Measurements from ENCODE around the gene FAM171A1.
"Not testable (repeated sequence)": the region's sequence is repeated elsewhere in the genome, so short reads cannot be mapped to it uniquely, and the experiment has no call there.

The FAM171A1 gene

GRCh38 chr10:15370856-15371701 is at the start of gene FAM171A1:
Gene FAM171A1, minus strand, starts transcription at chr10:15371289. Its CDS starts 237 bp downstream, at chr10:15371052.
- DNase-seq: peak; percentile 53
- TF ChIP-seq CTCF (IDR thresholded peaks at IDR 0.05; ENCODE audit: low read depth, low read length): peak; percentile 40; the same call in 1 of the 2 replicates
- peak within 1 kb of the TSS; percentile 77 for H3K27ac ChIP-seq
- H3K27me3 ChIP-seq (ENCODE audit: insufficient read depth, low read depth, severe bottlenecking): no peaks in the 10 kb centered on the region
- no peaks in the 10 kb centered on the region for H3K36me3 ChIP-seq
- H3K9me3 ChIP-seq (ENCODE audit: severe bottlenecking): no peaks in the 10 kb centered on the region
- peak within 1 kb of the TSS; percentile 76 for H3K4me3 ChIP-seq (ENCODE audit: low read depth, low read length)

GRCh38 chr10:15420858-15421257 is 49.8 kb upstream of the FAM171A1 start:
- no peak for DNase-seq

GRCh38 chr10:15419279-15419874 is 48.3 kb upstream of the FAM171A1 start:
- no peaks in the 10 kb centered on the region for H3K36me3 ChIP-seq
- peak; percentile 30; the same call in 1 of the 2 replicates for TF ChIP-seq CTCF (IDR thresholded peaks at IDR 0.05; ENCODE audit: low read depth, low read length)
- no peak overlapping the region for H3K4me3 ChIP-seq (ENCODE audit: low read depth, low read length)
- H3K27me3 ChIP-seq (ENCODE audit: insufficient read depth, low read depth, severe bottlenecking): no peaks in the 10 kb centered on the region
- H3K9me3 ChIP-seq (ENCODE audit: severe bottlenecking): no peaks in the 10 kb centered on the region
- H3K27ac ChIP-seq: no peak overlapping the region
- peak; percentile 27 for DNase-seq

More at GRCh38 chr10:15420858-15421257, 49.8 kb upstream of the FAM171A1 start:
- H3K4me3 ChIP-seq (ENCODE audit: low read depth, low read length): no peak overlapping the region
- no peak for TF ChIP-seq CTCF (IDR thresholded peaks at IDR 0.05; ENCODE audit: low read depth, low read length)
- H3K36me3 ChIP-seq: no peaks in the 10 kb centered on the region
- H3K9me3 ChIP-seq (ENCODE audit: severe bottlenecking): no peaks in the 10 kb centered on the region
- no peak overlapping the region for H3K27ac ChIP-seq
- H3K27me3 ChIP-seq (ENCODE audit: insufficient read depth, low read depth, severe bottlenecking): no peaks in the 10 kb centered on the region

GRCh38 chr10:15416034-15416433 is 44.9 kb upstream of the FAM171A1 start:
- Histone ChIP-seq H3K27ac (no peak overlapping the region), H3K27me3 (ENCODE audit: insufficient read depth, low read depth, severe bottlenecking) (no peaks in the 10 kb centered on the region), H3K9me3 (ENCODE audit: severe bottlenecking) (no peaks in the 10 kb centered on the region), H3K36me3 (no peaks in the 10 kb centered on the region), H3K4me3 (ENCODE audit: low read depth, low read length) (no peak overlapping the region)
- DNase-seq: no peak
- no peak for TF ChIP-seq CTCF (IDR thresholded peaks at IDR 0.05; ENCODE audit: low read depth, low read length)

GRCh38 chr10:15411010-15411409 is 39.9 kb upstream of the FAM171A1 start:
- no peak for TF ChIP-seq CTCF (IDR thresholded peaks at IDR 0.05; ENCODE audit: low read depth, low read length)
- no peaks in the 10 kb centered on the region for H3K27me3 ChIP-seq (ENCODE audit: insufficient read depth, low read depth, severe bottlenecking)
- no peak overlapping the region for H3K4me3 ChIP-seq (ENCODE audit: low read depth, low read length)
- DNase-seq: no peak
- no peaks in the 10 kb centered on the region for H3K9me3 ChIP-seq (ENCODE audit: severe bottlenecking)
- H3K27ac ChIP-seq: no peak overlapping the region
- H3K36me3 ChIP-seq: no peaks in the 10 kb centered on the region

- not testable (repeated sequence) for H3K27me3 ChIP-seq (ENCODE audit: insufficient read depth, low read depth, severe bottlenecking); DNase-seq; H3K36me3 ChIP-seq; H3K4me3 ChIP-seq (ENCODE audit: low read depth, low read length); H3K27ac ChIP-seq; H3K9me3 ChIP-seq (ENCODE audit: severe bottlenecking)
Observed at GRCh38 chr10:15409350-15409749, 38.3 kb upstream of the FAM171A1 start.
